Limb (tissue), 2 donors: ENCODE results near the gene NTN3.

Experiments
- DNase-seq, 2 donors: peaks; one replicate each; pipeline ENCODE4 v3.0.0-alpha.2; 2016; ENCODE audit errors: extremely low spot score in 2 of 2

The NTN3 gene

GRCh38 chr16:2466667-2467527, 4.2 kb upstream of the NTN3 start:
- DNase-seq, result no peak

GRCh38 chr16:2467528-2468232, 3.4 kb upstream of the NTN3 start:
- DNase-seq, result peak; percentile 72 to 88

GRCh38 chr16:2468233-2468724, 2.8 kb upstream of the NTN3 start:
- DNase-seq, result peak in 1 of 2 donors; percentile 63

GRCh38 chr16:2468725-2469398, 2.2 kb upstream of the NTN3 start:
- peak in 1 of 2 donors; percentile 67 for DNase-seq

- no peak for DNase-seq
Measured at GRCh38 chr16:2469399-2470233, 1.5 kb upstream of the NTN3 start.

GRCh38 chr16:2470234-2470601, 879 bp upstream of the NTN3 start:
- no peak for DNase-seq

- DNase-seq, result no peak
Measured at GRCh38 chr16:2470603-2471015, 488 bp upstream of the NTN3 start.

- DNase-seq, result no peak
Measured at GRCh38 chr16:2471653-2472487, 773 bp downstream of the NTN3 start.

- DNase-seq, result no peak
Measured at GRCh38 chr16:2472488-2472864, 1.4 kb downstream of the NTN3 start.

- DNase-seq, result no peak
Measured at GRCh38 chr16:2472885-2473445, 1.9 kb downstream of the NTN3 start.

GRCh38 chr16:2473446-2473926, 2.4 kb downstream of the NTN3 start:
- DNase-seq, result peak in 1 of 2 donors; percentile 61

GRCh38 chr16:2473999-2474876, 3.1 kb downstream of the NTN3 start:
- peak in 1 of 2 donors; percentile 67 for DNase-seq

GRCh38 chr16:2474877-2475412, 3.8 kb downstream of the NTN3 start, which contains the start of gene TBC1D24:
TSS of gene TBC1D24 (plus strand) at chr16:2475127. CDS start at chr16:2496149, 21,022 bp downstream.
- DNase-seq, result peak; percentile 83 to 94

- DNase-seq, result peak in 1 of 2 donors; percentile 65
Measured at GRCh38 chr16:2475413-2476344, 4.6 kb downstream of the NTN3 start.

- DNase-seq, result no peak
Measured at GRCh38 chr16:2476345-2476720, 5.2 kb downstream of the NTN3 start.

- DNase-seq, result no peak
Measured at GRCh38 chr16:2476741-2477140, 5.6 kb downstream of the NTN3 start.

- DNase-seq, result no peak
Measured at GRCh38 chr16:2477327-2477726, 6.2 kb downstream of the NTN3 start.
